HepG2 (cell line): Measurements from ENCODE around the gene CD320.

Source experiments
- ATF3 ChIP-seq: sonication (generic); formaldehyde crosslinking; IDR thresholded peaks from 2 replicates; pipeline ENCODE4 v1.4.0; 2020; ENCODE audit warnings: missing genetic modification reagents
- ATF7 ChIP-seq, 2 experiments: fragments of 450-650 bp in 1 of 2; sonication (generic) in 1 of 2; formaldehyde crosslinking in 1 of 2; IDR thresholded peaks; 2 replicates each; pipeline versions ENCODE4 v1.4.0 to v1.6.1; 2016 to 2020; ENCODE audit warnings: antibody characterized with exemption in 1 of 2, mild to moderate bottlenecking in 1 of 2, missing genetic modification reagents in 1 of 2
- CHD4 ChIP-seq: fragments of 200-600 bp; sonication (generic); IDR thresholded peaks from 2 replicates; pipeline ENCODE4 v1.7.0; 2017; ENCODE audit warnings: mild to moderate bottlenecking, low read length, borderline replicate concordance
- CTCF ChIP-seq: sonication (generic); formaldehyde crosslinking; IDR thresholded peaks from 2 replicates; pipeline ENCODE4 v1.5.0; 2020; ENCODE audit warnings: mild to moderate bottlenecking, missing genetic modification reagents, moderate library complexity
- FOXK1 ChIP-seq: sonication (generic); formaldehyde crosslinking; IDR thresholded peaks from 2 replicates; pipeline ENCODE4 v1.4.0; 2020; ENCODE audit warnings: low read depth, missing genetic modification reagents, borderline replicate concordance
- HDAC2 ChIP-seq: sonication (generic); formaldehyde crosslinking; IDR thresholded peaks from 2 replicates; pipeline ENCODE4 v1.4.0; 2020; ENCODE audit warnings: missing genetic modification reagents
- MXD4 ChIP-seq: IDR thresholded peaks from 2 replicates; pipeline ENCODE4 v1.6.1; 2016; ENCODE audit warnings: mild to moderate bottlenecking, missing biosample characterization, missing genetic modification reagents
- REL ChIP-seq: sonication (generic); formaldehyde crosslinking; conservative IDR thresholded peaks from 2 replicates; pipeline ENCODE4 v1.8.0; 2022; ENCODE audit warnings: mild to moderate bottlenecking, missing genetic modification reagents, moderate library complexity
- SP2 ChIP-seq: sonication (generic); formaldehyde crosslinking; IDR thresholded peaks from 2 replicates; pipeline ENCODE4 v1.5.1; 2020; ENCODE audit warnings: mild to moderate bottlenecking, missing genetic modification reagents

- TF ChIP-seq ATF3 (CRISPR knock-in tag) (no peak), CHD4 (no peak), CTCF (CRISPR knock-in tag) (no peak), FOXK1 (CRISPR knock-in tag) (no peak), HDAC2 (CRISPR knock-in tag) (no peak), MXD4 (CRISPR knock-in tag) (no peak), REL (CRISPR knock-in tag) (no peak), ATF7 (IDR thresholded peaks at IDR 0.05) (no peak), ATF7 (CRISPR knock-in tag; IDR thresholded peaks at IDR 0.05) (no peak), SP2 (CRISPR knock-in tag) (no peak)
Observed at GRCh38 chr19:8256276-8257051, 51.7 kb downstream of the CD320 start.
